AG10803 (cell line): ENCODE results near the gene SEM1.
"Not testable (repeated sequence)": the region's sequence is repeated elsewhere in the genome, so short reads cannot be mapped to it uniquely, and the experiment has no call there.

ENCODE experiments used
- DNase-seq: peaks from one replicate; pipeline ENCODE4 v3.0.0; 2010; ENCODE audit warnings: low read depth
- H3K4me3 ChIP-seq: 2 replicates; pipeline ENCODE4 v1.5.1; 2011; ENCODE audit warnings: mild to moderate bottlenecking, low read length, control low read depth
- TF ChIP-seq, protein P1 (sequence below): conservative IDR thresholded peaks from 2 replicates; pipeline ENCODE4 v1.5.1; 2011; ENCODE audit warnings: mild to moderate bottlenecking, low read length, control low read depth, inconsistent platforms

SEM1 gene

DNA sequence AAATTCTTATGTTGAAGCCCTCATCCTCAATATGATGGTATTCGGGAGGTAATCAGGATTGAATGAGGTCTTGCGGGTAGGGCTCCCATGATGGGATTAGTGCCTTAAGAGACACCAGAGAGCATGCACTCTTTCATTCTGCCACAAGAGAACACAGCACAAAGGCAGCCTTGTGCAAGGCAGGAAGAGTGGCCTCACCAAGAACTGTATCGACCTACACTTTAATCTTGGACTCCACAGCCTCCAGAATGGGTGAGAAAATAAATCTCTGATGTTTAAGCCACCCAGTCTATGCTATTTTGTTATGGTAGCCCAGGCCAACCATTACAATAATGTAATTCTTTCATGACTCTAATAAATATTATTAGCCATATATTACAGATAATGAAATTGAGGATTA is 8.4 kb downstream of the SEM1 start:
- no peak for DNase-seq
- H3K4me3 ChIP-seq: no peak overlapping the region
- TF ChIP-seq, protein P1, sequence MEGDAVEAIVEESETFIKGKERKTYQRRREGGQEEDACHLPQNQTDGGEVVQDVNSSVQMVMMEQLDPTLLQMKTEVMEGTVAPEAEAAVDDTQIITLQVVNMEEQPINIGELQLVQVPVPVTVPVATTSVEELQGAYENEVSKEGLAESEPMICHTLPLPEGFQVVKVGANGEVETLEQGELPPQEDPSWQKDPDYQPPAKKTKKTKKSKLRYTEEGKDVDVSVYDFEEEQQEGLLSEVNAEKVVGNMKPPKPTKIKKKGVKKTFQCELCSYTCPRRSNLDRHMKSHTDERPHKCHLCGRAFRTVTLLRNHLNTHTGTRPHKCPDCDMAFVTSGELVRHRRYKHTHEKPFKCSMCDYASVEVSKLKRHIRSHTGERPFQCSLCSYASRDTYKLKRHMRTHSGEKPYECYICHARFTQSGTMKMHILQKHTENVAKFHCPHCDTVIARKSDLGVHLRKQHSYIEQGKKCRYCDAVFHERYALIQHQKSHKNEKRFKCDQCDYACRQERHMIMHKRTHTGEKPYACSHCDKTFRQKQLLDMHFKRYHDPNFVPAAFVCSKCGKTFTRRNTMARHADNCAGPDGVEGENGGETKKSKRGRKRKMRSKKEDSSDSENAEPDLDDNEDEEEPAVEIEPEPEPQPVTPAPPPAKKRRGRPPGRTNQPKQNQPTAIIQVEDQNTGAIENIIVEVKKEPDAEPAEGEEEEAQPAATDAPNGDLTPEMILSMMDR: no peak

- DNase-seq: no peak
- no peak overlapping the region for H3K4me3 ChIP-seq
- TF ChIP-seq, protein P1: no peak
Observed at GRCh38 chr7:96700516-96700915, 9.1 kb downstream of the SEM1 start.

GRCh38 chr7:96699219-96699871 is 10.3 kb downstream of the SEM1 start:
- no peak overlapping the region for H3K4me3 ChIP-seq
- no peak for DNase-seq
- TF ChIP-seq, protein P1: no peak

- DNase-seq, H3K4me3 ChIP-seq: not testable (repeated sequence)
Observed at GRCh38 chr7:96698449-96698848, 11.2 kb downstream of the SEM1 start.

- DNase-seq: no peak
- H3K4me3 ChIP-seq: no peak overlapping the region
- TF ChIP-seq, protein P1: no peak
Observed at GRCh38 chr7:96697822-96698221, 11.8 kb downstream of the SEM1 start.

GRCh38 chr7:96695581-96695980 is 14.1 kb downstream of the SEM1 start:
- TF ChIP-seq, protein P1: no peak
- no peak for DNase-seq
- H3K4me3 ChIP-seq: no peak overlapping the region

GRCh38 chr7:96694082-96694481 is 15.6 kb downstream of the SEM1 start:
- TF ChIP-seq, protein P1: no peak
- H3K4me3 ChIP-seq: no peak overlapping the region
- no peak for DNase-seq
